Keratinocyte (primary cell): ENCODE data around the gene NTMT1.

Source experiments
- EZH2 ChIP-seq: IDR thresholded peaks from one replicate; pipeline ENCODE4 v1.6.1; 2012; ENCODE audit warnings: inconsistent platforms, mild to moderate bottlenecking, low read length, moderate library complexity
- TF ChIP-seq, protein P1 (sequence below), 3 experiments: IDR thresholded peaks in 1 of 3; conservative IDR thresholded peaks in 1 of 3; optimal IDR thresholded peaks in 1 of 3; 2 replicates in 2 of 3; 3 replicates in 1 of 3; pipeline versions ENCODE3 to v1.5.1; 2011; ENCODE audit warnings: low read length in 3 of 3, mild to moderate bottlenecking in 3 of 3, moderate library complexity in 2 of 3, control low read depth in 1 of 3, inconsistent platforms in 1 of 3; ENCODE audit not compliant: insufficient read depth in 2 of 3; ENCODE audit errors: extremely low read depth in 1 of 3

DNA sequence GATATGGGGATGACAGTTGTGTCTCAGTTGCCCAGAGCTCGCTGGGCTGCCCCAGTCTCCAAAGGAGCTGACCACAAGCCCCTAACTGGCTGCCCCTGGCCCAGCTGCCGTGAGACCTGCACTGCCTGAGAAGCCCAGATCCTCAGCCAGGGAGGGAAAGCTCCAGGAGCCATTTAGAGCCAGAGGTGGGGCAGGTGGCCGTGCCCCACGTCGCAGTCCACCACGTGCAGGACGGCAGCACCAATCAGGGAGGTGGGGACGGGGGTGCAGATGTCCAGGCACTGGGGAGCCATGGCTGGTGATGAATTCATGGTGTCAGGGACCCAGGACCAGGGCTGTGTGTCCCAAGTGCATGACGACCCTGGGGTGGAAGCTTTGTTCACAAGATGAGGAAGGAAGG, 52.9 kb downstream of the NTMT1 start:
- TF ChIP-seq, protein P1, sequence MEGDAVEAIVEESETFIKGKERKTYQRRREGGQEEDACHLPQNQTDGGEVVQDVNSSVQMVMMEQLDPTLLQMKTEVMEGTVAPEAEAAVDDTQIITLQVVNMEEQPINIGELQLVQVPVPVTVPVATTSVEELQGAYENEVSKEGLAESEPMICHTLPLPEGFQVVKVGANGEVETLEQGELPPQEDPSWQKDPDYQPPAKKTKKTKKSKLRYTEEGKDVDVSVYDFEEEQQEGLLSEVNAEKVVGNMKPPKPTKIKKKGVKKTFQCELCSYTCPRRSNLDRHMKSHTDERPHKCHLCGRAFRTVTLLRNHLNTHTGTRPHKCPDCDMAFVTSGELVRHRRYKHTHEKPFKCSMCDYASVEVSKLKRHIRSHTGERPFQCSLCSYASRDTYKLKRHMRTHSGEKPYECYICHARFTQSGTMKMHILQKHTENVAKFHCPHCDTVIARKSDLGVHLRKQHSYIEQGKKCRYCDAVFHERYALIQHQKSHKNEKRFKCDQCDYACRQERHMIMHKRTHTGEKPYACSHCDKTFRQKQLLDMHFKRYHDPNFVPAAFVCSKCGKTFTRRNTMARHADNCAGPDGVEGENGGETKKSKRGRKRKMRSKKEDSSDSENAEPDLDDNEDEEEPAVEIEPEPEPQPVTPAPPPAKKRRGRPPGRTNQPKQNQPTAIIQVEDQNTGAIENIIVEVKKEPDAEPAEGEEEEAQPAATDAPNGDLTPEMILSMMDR (optimal IDR thresholded peaks at IDR 0.05 in 1 of 3, IDR thresholded peaks at IDR 0.05 in 1 of 3, conservative IDR thresholded peaks at IDR 0.05 in 1 of 3; ENCODE audit: extremely low read depth in 1 of 3, insufficient read depth in 2 of 3, low read length in 3 of 3) = no peak
- no peak for TF ChIP-seq EZH2
